22Rv1 (cell line): ENCODE data around the gene ECI2.

Source experiments
- H3K27ac ChIP-seq: fragments of 450-650 bp; 2 replicates; pipeline ENCODE4 v1.5.1; 2017
- CTCF ChIP-seq: fragments of 450-650 bp; IDR thresholded peaks from 2 replicates; pipeline ENCODE4 v1.5.1; 2017; ENCODE audit warnings: mild to moderate bottlenecking
- ZFX ChIP-seq: fragments of 450-650 bp; IDR thresholded peaks from 2 replicates; pipeline ENCODE4 v1.6.1; 2017; ENCODE audit warnings: antibody characterized with exemption, borderline replicate concordance

The ECI2 gene

GRCh38 chr6:4078691-4079471, 56.5 kb downstream of the ECI2 start, which contains the start of gene FAM217A:
Gene FAM217A, minus strand, starts transcription at chr6:4079137. Its CDS starts 1,723 bp downstream, at chr6:4077414.
- TF ChIP-seq ZFX = no peak
- no peak for TF ChIP-seq CTCF

GRCh38 chr6:4074478-4075235, 60.7 kb downstream of the ECI2 start:
- no peak for TF ChIP-seq ZFX
- no peak for TF ChIP-seq CTCF

More at GRCh38 chr6:4078691-4079471, 56.5 kb downstream of the ECI2 start, which contains the start of gene FAM217A:
- no peak within 1 kb of the TSS for H3K27ac ChIP-seq

GRCh38 chr6:4071330-4071729, 64.0 kb downstream of the ECI2 start:
- no peak overlapping the region for H3K27ac ChIP-seq
- no peak for TF ChIP-seq CTCF

More at GRCh38 chr6:4074478-4075235, 60.7 kb downstream of the ECI2 start:
- H3K27ac ChIP-seq = no peak overlapping the region

GRCh38 chr6:4069199-4069598, 66.2 kb downstream of the ECI2 start:
- TF ChIP-seq ZFX (no peak), CTCF (no peak)
- no peak overlapping the region for H3K27ac ChIP-seq

GRCh38 chr6:4067673-4068072, 67.7 kb downstream of the ECI2 start:
- TF ChIP-seq CTCF = no peak
- no peak for TF ChIP-seq ZFX

GRCh38 chr6:4066029-4066755, 69.2 kb downstream of the ECI2 start:
- H3K27ac ChIP-seq = peak overlapping the region; percentile 61
- TF ChIP-seq CTCF (no peak), ZFX (no peak)

More at GRCh38 chr6:4067673-4068072, 67.7 kb downstream of the ECI2 start:
- H3K27ac ChIP-seq = no peak overlapping the region
